Measurements from ENCODE around the gene SMARCAD1. TPM values are rescaled to one million over a fixed set of nuclear protein-coding genes. Genes with fewer than 3 reads are reported as not detected.

SMARCAD1 gene
- total and polyA plus RNA-seq, 2 experiments from 2014 or later, result 23.8 to 86.2 TPM

DNA sequence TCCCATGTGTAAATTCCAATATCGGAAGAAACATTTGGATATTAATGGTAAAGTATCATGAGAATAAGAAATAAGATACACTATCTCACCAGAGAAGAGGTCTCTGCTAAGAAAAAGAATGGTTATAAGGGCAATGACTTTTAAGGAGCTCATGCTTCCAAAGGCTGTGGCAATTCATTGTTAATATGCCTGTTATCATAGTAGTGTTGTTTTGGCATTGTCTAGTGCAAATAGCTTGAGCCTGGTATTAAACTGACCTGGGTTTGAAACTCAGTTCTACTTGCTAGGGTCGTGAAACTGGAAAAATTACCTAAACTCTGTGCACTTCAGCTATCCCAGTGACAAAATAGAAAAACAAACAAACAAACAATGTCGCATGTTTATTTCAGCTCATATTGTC is 126.2 kb downstream of the SMARCAD1 start:
- Histone ChIP-seq H3K4me3 (no peak overlapping the region), H3K27me3 (ENCODE audit: insufficient read depth) (no peaks in the 10 kb centered on the region), H3F3A (replicated peaks; ENCODE audit: low read depth) (no peaks in the 10 kb centered on the region), H2AFZ (no peak overlapping the region), H3K4me2 (no peak overlapping the region), H4K20me1 (replicated peaks; ENCODE audit: insufficient read depth) (no peaks in the 10 kb centered on the region), H3K36me3 (ENCODE audit: insufficient read depth) (no peaks in the 10 kb centered on the region), H3K4me1 (ENCODE audit: insufficient read depth) (no peaks in the 10 kb centered on the region), H3K27ac (ENCODE audit: low read depth) (no peak overlapping the region), H3K9me2 (ENCODE audit: insufficient read depth) (no peaks in the 10 kb centered on the region), H3K79me2 (replicated peaks; ENCODE audit: insufficient read depth) (no peaks in the 10 kb centered on the region)
- no peaks in the 10 kb centered on the region for H3K36me3 Mint-ChIP-seq (ENCODE audit: low read depth)
- ATAC-seq (no peak), DNase-seq (ENCODE audit: low spot score) (no peak)
- H3K4me1 Mint-ChIP-seq, result peaks cover 4% of the 10 kb centered on the region; the same call in 1 of the 3 replicates
- H3K4me3 Mint-ChIP-seq, result no peak overlapping the region
- H3K27ac Mint-ChIP-seq, result no peak overlapping the region
- no peaks in the 10 kb centered on the region for H3K27me3 Mint-ChIP-seq (ENCODE audit: insufficient read depth, low read depth, poor library complexity)
- TF ChIP-seq, protein P1, sequence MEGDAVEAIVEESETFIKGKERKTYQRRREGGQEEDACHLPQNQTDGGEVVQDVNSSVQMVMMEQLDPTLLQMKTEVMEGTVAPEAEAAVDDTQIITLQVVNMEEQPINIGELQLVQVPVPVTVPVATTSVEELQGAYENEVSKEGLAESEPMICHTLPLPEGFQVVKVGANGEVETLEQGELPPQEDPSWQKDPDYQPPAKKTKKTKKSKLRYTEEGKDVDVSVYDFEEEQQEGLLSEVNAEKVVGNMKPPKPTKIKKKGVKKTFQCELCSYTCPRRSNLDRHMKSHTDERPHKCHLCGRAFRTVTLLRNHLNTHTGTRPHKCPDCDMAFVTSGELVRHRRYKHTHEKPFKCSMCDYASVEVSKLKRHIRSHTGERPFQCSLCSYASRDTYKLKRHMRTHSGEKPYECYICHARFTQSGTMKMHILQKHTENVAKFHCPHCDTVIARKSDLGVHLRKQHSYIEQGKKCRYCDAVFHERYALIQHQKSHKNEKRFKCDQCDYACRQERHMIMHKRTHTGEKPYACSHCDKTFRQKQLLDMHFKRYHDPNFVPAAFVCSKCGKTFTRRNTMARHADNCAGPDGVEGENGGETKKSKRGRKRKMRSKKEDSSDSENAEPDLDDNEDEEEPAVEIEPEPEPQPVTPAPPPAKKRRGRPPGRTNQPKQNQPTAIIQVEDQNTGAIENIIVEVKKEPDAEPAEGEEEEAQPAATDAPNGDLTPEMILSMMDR (conservative IDR thresholded peaks at IDR 0.05; ENCODE audit: low read depth in 2 of 2), result no peak
- TF ChIP-seq, protein P2, sequence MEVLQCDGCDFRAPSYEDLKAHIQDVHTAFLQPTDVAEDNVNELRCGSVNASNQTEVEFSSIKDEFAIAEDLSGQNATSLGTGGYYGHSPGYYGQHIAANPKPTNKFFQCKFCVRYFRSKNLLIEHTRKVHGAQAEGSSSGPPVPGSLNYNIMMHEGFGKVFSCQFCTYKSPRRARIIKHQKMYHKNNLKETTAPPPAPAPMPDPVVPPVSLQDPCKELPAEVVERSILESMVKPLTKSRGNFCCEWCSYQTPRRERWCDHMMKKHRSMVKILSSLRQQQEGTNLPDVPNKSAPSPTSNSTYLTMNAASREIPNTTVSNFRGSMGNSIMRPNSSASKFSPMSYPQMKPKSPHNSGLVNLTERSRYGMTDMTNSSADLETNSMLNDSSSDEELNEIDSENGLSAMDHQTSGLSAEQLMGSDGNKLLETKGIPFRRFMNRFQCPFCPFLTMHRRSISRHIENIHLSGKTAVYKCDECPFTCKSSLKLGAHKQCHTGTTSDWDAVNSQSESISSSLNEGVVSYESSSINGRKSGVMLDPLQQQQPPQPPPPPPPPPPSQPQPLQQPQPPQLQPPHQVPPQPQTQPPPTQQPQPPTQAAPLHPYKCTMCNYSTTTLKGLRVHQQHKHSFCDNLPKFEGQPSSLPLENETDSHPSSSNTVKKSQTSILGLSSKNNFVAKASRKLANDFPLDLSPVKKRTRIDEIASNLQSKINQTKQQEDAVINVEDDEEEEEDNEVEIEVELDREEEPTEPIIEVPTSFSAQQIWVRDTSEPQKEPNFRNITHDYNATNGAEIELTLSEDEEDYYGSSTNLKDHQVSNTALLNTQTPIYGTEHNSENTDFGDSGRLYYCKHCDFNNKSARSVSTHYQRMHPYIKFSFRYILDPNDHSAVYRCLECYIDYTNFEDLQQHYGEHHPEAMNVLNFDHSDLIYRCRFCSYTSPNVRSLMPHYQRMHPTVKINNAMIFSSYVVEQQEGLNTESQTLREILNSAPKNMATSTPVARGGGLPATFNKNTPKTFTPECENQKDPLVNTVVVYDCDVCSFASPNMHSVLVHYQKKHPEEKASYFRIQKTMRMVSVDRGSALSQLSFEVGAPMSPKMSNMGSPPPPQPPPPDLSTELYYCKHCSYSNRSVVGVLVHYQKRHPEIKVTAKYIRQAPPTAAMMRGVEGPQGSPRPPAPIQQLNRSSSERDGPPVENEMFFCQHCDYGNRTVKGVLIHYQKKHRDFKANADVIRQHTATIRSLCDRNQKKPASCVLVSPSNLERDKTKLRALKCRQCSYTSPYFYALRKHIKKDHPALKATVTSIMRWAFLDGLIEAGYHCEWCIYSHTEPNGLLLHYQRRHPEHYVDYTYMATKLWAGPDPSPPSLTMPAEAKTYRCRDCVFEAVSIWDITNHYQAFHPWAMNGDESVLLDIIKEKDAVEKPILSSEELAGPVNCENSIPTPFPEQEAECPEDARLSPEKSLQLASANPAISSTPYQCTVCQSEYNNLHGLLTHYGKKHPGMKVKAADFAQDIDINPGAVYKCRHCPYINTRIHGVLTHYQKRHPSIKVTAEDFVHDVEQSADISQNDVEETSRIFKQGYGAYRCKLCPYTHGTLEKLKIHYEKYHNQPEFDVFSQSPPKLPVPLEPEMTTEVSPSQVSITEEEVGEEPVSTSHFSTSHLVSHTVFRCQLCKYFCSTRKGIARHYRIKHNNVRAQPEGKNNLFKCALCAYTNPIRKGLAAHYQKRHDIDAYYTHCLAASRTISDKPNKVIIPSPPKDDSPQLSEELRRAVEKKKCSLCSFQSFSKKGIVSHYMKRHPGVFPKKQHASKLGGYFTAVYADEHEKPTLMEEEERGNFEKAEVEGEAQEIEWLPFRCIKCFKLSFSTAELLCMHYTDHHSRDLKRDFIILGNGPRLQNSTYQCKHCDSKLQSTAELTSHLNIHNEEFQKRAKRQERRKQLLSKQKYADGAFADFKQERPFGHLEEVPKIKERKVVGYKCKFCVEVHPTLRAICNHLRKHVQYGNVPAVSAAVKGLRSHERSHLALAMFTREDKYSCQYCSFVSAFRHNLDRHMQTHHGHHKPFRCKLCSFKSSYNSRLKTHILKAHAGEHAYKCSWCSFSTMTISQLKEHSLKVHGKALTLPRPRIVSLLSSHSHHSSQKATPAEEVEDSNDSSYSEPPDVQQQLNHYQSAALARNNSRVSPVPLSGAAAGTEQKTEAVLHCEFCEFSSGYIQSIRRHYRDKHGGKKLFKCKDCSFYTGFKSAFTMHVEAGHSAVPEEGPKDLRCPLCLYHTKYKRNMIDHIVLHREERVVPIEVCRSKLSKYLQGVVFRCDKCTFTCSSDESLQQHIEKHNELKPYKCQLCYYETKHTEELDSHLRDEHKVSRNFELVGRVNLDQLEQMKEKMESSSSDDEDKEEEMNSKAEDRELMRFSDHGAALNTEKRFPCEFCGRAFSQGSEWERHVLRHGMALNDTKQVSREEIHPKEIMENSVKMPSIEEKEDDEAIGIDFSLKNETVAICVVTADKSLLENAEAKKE (CRISPR knock-in tag; IDR thresholded peaks at IDR 0.05), result no peak
- no peak for TF ChIP-seq CREB1 (CRISPR knock-in tag; IDR thresholded peaks at IDR 0.05; ENCODE audit: low read depth)
- no peaks in the 10 kb centered on the region for H3K9me3 Mint-ChIP-seq

DNA sequence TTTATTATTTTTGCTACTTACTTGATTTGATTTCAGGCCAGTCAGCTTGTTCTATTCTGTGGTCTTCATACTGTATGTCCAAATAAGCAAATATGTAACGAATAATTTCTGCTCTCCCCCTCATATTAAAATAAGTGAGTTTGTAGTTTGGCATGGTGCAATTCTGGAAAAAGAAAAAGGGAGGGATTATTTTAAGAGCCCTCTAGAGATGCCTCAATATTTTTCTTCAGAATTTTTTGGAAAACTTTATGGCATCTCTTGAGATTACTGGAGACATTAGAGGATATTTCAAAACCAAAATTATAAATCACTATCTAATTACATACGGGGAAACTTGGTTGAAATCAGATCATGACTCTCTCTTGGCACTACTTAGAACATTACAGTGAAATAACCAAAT is 126.8 kb downstream of the SMARCAD1 start:
- H3K79me2 ChIP-seq (replicated peaks; ENCODE audit: insufficient read depth), result no peaks in the 10 kb centered on the region
- H3K9me3 Mint-ChIP-seq, result no peaks in the 10 kb centered on the region
- no peaks in the 10 kb centered on the region for H3K27me3 Mint-ChIP-seq (ENCODE audit: insufficient read depth, low read depth, poor library complexity)
- DNase-seq (ENCODE audit: low spot score), result no peak
- H3F3A ChIP-seq (replicated peaks; ENCODE audit: low read depth), result no peaks in the 10 kb centered on the region
- no peaks in the 10 kb centered on the region for H3K9me2 ChIP-seq (ENCODE audit: insufficient read depth)
- no peaks in the 10 kb centered on the region for H3K4me1 ChIP-seq (ENCODE audit: insufficient read depth)
- no peak overlapping the region for H3K27ac Mint-ChIP-seq
- ATAC-seq, result no peak
- no peak overlapping the region for H2AFZ ChIP-seq
- no peaks in the 10 kb centered on the region for H3K27me3 ChIP-seq (ENCODE audit: insufficient read depth)
- no peaks in the 10 kb centered on the region for H4K20me1 ChIP-seq (replicated peaks; ENCODE audit: insufficient read depth)
- no peak overlapping the region for H3K4me2 ChIP-seq
- H3K4me3 ChIP-seq, result no peak overlapping the region
- no peaks in the 10 kb centered on the region for H3K36me3 Mint-ChIP-seq (ENCODE audit: low read depth)
- peaks cover 4% of the 10 kb centered on the region; the same call in 1 of the 3 replicates for H3K4me1 Mint-ChIP-seq
- H3K4me3 Mint-ChIP-seq, result no peak overlapping the region
- H3K27ac ChIP-seq (ENCODE audit: low read depth), result no peak overlapping the region
- H3K36me3 ChIP-seq (ENCODE audit: insufficient read depth), result no peaks in the 10 kb centered on the region
- TF ChIP-seq ZNF331 (CRISPR knock-in tag; IDR thresholded peaks at IDR 0.05; ENCODE audit: low read depth), result no peak
- TF ChIP-seq, protein P3, sequence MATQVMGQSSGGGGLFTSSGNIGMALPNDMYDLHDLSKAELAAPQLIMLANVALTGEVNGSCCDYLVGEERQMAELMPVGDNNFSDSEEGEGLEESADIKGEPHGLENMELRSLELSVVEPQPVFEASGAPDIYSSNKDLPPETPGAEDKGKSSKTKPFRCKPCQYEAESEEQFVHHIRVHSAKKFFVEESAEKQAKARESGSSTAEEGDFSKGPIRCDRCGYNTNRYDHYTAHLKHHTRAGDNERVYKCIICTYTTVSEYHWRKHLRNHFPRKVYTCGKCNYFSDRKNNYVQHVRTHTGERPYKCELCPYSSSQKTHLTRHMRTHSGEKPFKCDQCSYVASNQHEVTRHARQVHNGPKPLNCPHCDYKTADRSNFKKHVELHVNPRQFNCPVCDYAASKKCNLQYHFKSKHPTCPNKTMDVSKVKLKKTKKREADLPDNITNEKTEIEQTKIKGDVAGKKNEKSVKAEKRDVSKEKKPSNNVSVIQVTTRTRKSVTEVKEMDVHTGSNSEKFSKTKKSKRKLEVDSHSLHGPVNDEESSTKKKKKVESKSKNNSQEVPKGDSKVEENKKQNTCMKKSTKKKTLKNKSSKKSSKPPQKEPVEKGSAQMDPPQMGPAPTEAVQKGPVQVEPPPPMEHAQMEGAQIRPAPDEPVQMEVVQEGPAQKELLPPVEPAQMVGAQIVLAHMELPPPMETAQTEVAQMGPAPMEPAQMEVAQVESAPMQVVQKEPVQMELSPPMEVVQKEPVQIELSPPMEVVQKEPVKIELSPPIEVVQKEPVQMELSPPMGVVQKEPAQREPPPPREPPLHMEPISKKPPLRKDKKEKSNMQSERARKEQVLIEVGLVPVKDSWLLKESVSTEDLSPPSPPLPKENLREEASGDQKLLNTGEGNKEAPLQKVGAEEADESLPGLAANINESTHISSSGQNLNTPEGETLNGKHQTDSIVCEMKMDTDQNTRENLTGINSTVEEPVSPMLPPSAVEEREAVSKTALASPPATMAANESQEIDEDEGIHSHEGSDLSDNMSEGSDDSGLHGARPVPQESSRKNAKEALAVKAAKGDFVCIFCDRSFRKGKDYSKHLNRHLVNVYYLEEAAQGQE (IDR thresholded peaks at IDR 0.05; ENCODE audit: unreplicated experiment), result no peak
- TF ChIP-seq, protein P4, sequence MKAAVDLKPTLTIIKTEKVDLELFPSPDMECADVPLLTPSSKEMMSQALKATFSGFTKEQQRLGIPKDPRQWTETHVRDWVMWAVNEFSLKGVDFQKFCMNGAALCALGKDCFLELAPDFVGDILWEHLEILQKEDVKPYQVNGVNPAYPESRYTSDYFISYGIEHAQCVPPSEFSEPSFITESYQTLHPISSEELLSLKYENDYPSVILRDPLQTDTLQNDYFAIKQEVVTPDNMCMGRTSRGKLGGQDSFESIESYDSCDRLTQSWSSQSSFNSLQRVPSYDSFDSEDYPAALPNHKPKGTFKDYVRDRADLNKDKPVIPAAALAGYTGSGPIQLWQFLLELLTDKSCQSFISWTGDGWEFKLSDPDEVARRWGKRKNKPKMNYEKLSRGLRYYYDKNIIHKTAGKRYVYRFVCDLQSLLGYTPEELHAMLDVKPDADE (IDR thresholded peaks at IDR 0.05), result no peak
- no peak for TF ChIP-seq STAT1 (IDR thresholded peaks at IDR 0.05; ENCODE audit: unreplicated experiment)
- TF ChIP-seq ZNF114 (CRISPR knock-in tag; IDR thresholded peaks at IDR 0.05), result no peak
- no peak for TF ChIP-seq POLR2AphosphoS5 (IDR thresholded peaks at IDR 0.05; ENCODE audit: low read depth)
- TF ChIP-seq EZH2 (IDR thresholded peaks at IDR 0.05; ENCODE audit: low read depth, unreplicated experiment), result no peak

Data from GM23338 (cell line).